ENCODE results near the gene NOP56. TPM values are rescaled to one million over a fixed set of nuclear protein-coding genes. Genes with fewer than 3 reads are reported as not detected.

NOP56 gene
- polyA plus RNA-seq, 1 experiment = 131 TPM

GRCh38 chr20:2618815-2619214 lies 33.6 kb upstream of the NOP56 start:
- ChIA-PET CTCF (no interaction called here), POLR2A (no interaction called here)
- Histone ChIP-seq H3K27me3 (ENCODE audit: control insufficient read depth, insufficient read depth, low read length) (no peaks in the 10 kb centered on the region; the same call in 1 of the 2 replicates), H3K36me3 (ENCODE audit: control insufficient read depth, insufficient read depth, low read length) (no peaks in the 10 kb centered on the region), H3K4me3 (ENCODE audit: low read depth, low read length) (no peak overlapping the region)
- TF ChIP-seq CTCF (IDR thresholded peaks at IDR 0.05; ENCODE audit: insufficient read depth, low read depth, low read length) = no peak
- no peak for DNase-seq (ENCODE audit: low read depth)

GRCh38 chr20:2619337-2619736 lies 33.1 kb upstream of the NOP56 start:
- DNase-seq (ENCODE audit: low read depth) = no peak
- TF ChIP-seq CTCF (IDR thresholded peaks at IDR 0.05; ENCODE audit: insufficient read depth, low read depth, low read length) = no peak
- ChIA-PET CTCF (no interaction called here), POLR2A (no interaction called here)
- Histone ChIP-seq H3K4me3 (ENCODE audit: low read depth, low read length) (no peak overlapping the region), H3K36me3 (ENCODE audit: control insufficient read depth, insufficient read depth, low read length) (no peaks in the 10 kb centered on the region), H3K27me3 (ENCODE audit: control insufficient read depth, insufficient read depth, low read length) (peaks cover 3% of the 10 kb centered on the region)

GRCh38 chr20:2619961-2620595 lies 32.4 kb upstream of the NOP56 start:
- DNase-seq (ENCODE audit: low read depth) = no peak
- H3K36me3 ChIP-seq (ENCODE audit: control insufficient read depth, insufficient read depth, low read length) = no peaks in the 10 kb centered on the region

GRCh38 chr20:2624190-2624589 lies 28.2 kb upstream of the NOP56 start:
- no peak for TF ChIP-seq CTCF (IDR thresholded peaks at IDR 0.05; ENCODE audit: insufficient read depth, low read depth, low read length)
- Histone ChIP-seq H3K4me3 (ENCODE audit: low read depth, low read length) (no peak overlapping the region), H3K27me3 (ENCODE audit: control insufficient read depth, insufficient read depth, low read length) (peaks cover 3% of the 10 kb centered on the region; the same call in 1 of the 2 replicates), H3K36me3 (ENCODE audit: control insufficient read depth, insufficient read depth, low read length) (no peaks in the 10 kb centered on the region)
- POLR2A ChIA-PET = no interaction called here
- no peak for DNase-seq (ENCODE audit: low read depth)
- CTCF ChIA-PET = interaction anchor here (0.6 to 1.2 kb wide), 2 partner anchors 10 to 21 kb away, joined by 3 to 4 read pairs; no protein-coding TSS in a partner anchor

More at GRCh38 chr20:2619961-2620595, 32.4 kb upstream of the NOP56 start:
- ChIA-PET CTCF (no interaction called here), POLR2A (no interaction called here)
- Histone ChIP-seq H3K27me3 (ENCODE audit: control insufficient read depth, insufficient read depth, low read length) (peaks cover 3% of the 10 kb centered on the region), H3K4me3 (ENCODE audit: low read depth, low read length) (no peak overlapping the region)
- TF ChIP-seq CTCF (IDR thresholded peaks at IDR 0.05; ENCODE audit: insufficient read depth, low read depth, low read length) = no peak

GRCh38 chr20:2625062-2625461 lies 27.4 kb upstream of the NOP56 start:
- POLR2A ChIA-PET = no interaction called here
- no peak overlapping the region for H3K4me3 ChIP-seq (ENCODE audit: low read depth, low read length)
- H3K36me3 ChIP-seq (ENCODE audit: control insufficient read depth, insufficient read depth, low read length) = no peaks in the 10 kb centered on the region
- H3K27me3 ChIP-seq (ENCODE audit: control insufficient read depth, insufficient read depth, low read length) = peaks cover 3% of the 10 kb centered on the region; the same call in 1 of the 2 replicates
- no peak for DNase-seq (ENCODE audit: low read depth)
- CTCF ChIA-PET = interaction anchor here (0.6 kb wide), 1 partner anchor 22 kb away, joined by 3 read pairs; no protein-coding TSS in a partner anchor
- TF ChIP-seq CTCF (IDR thresholded peaks at IDR 0.05; ENCODE audit: insufficient read depth, low read depth, low read length) = no peak

All from BJ (cell line).